ENCODE measurements around the gene DNAI4. TPM values are rescaled to one million over a fixed set of nuclear protein-coding genes. Genes with fewer than 3 reads are reported as not detected.
"Not testable (repeated sequence)": the region's sequence is repeated elsewhere in the genome, so short reads cannot be mapped to it uniquely, and the experiment has no call there.

The DNAI4 gene
- total RNA-seq, 1 donor from 2014 or later: 1.9 TPM

GRCh38 chr1:66929146-66929688 is 4.6 kb upstream of the DNAI4 start:
- no peak for DNase-seq (ENCODE audit: low read depth in 2 of 2)

GRCh38 chr1:66927528-66927927 is 2.9 kb upstream of the DNAI4 start:
- DNase-seq (ENCODE audit: low read depth in 2 of 2): no peak

- no peak for DNase-seq (ENCODE audit: low read depth in 2 of 2)
These were observed 1.3 kb upstream of the DNAI4 start for GRCh38 chr1:66925944-66926343.

- no peak for DNase-seq (ENCODE audit: low read depth in 2 of 2)
These were observed 878 bp upstream of the DNAI4 start for GRCh38 chr1:66925558-66925910.

GRCh38 chr1:66920543-66920942 is 4.1 kb downstream of the DNAI4 start:
- no peak for DNase-seq (ENCODE audit: low read depth in 2 of 2)

GRCh38 chr1:66919828-66920227 is 4.8 kb downstream of the DNAI4 start:
- no peak for DNase-seq (ENCODE audit: low read depth in 2 of 2)

GRCh38 chr1:66919063-66919462 is 5.6 kb downstream of the DNAI4 start:
- no peak for DNase-seq (ENCODE audit: low read depth in 2 of 2)

GRCh38 chr1:66917476-66917875 is 7.2 kb downstream of the DNAI4 start:
- DNase-seq (ENCODE audit: low read depth in 2 of 2): no peak

- DNase-seq (ENCODE audit: low read depth in 2 of 2): no peak
These were observed 8.3 kb downstream of the DNAI4 start for GRCh38 chr1:66916320-66916719.

GRCh38 chr1:66915203-66915602 is 9.5 kb downstream of the DNAI4 start:
- not testable (repeated sequence) for DNase-seq (ENCODE audit: low read depth in 2 of 2)

GRCh38 chr1:66893712-66894111 is 30.9 kb downstream of the DNAI4 start:
- no peak for DNase-seq (ENCODE audit: low read depth in 2 of 2)

- no peak for DNase-seq (ENCODE audit: low read depth in 2 of 2)
These were observed 34.0 kb downstream of the DNAI4 start for GRCh38 chr1:66890621-66891020.

GRCh38 chr1:66889030-66889429 is 35.6 kb downstream of the DNAI4 start:
- DNase-seq (ENCODE audit: low read depth in 2 of 2): no peak

- DNase-seq (ENCODE audit: low read depth in 2 of 2): peak in 1 of 2 donors; percentile 2
These were observed 48.0 kb downstream of the DNAI4 start for GRCh38 chr1:66876664-66877063.

GRCh38 chr1:66873111-66873510 is 51.5 kb downstream of the DNAI4 start:
- no peak for DNase-seq (ENCODE audit: low read depth in 2 of 2)

- not testable (repeated sequence) for DNase-seq (ENCODE audit: low read depth in 2 of 2)
These were observed 52.6 kb downstream of the DNAI4 start for GRCh38 chr1:66872024-66872423.

GRCh38 chr1:66867501-66867900 is 57.2 kb downstream of the DNAI4 start:
- DNase-seq (ENCODE audit: low read depth in 2 of 2): no peak

GRCh38 chr1:66860529-66860928 is 64.1 kb downstream of the DNAI4 start:
- DNase-seq (ENCODE audit: low read depth in 2 of 2): no peak

- no peak for DNase-seq (ENCODE audit: low read depth in 2 of 2)
These were observed 71.3 kb downstream of the DNAI4 start for GRCh38 chr1:66853379-66853778.

- DNase-seq (ENCODE audit: low read depth in 2 of 2): no peak
These were observed 71.8 kb downstream of the DNAI4 start for GRCh38 chr1:66852870-66853269.

- DNase-seq (ENCODE audit: low read depth in 2 of 2): no peak
These were observed 73.7 kb downstream of the DNAI4 start for GRCh38 chr1:66850989-66851388.

- no peak for DNase-seq (ENCODE audit: low read depth in 2 of 2)
These were observed 76.5 kb downstream of the DNAI4 start for GRCh38 chr1:66848193-66848592.

GRCh38 chr1:66840929-66841328 is 83.7 kb downstream of the DNAI4 start:
- DNase-seq (ENCODE audit: low read depth in 2 of 2): no peak

GRCh38 chr1:66834926-66835325 is 89.7 kb downstream of the DNAI4 start:
- no peak for DNase-seq (ENCODE audit: low read depth in 2 of 2)

Measured in dermis microvascular lymphatic vessel endothelial cell (primary cell).